GM06990 (cell line): Measurements from ENCODE around the gene UGT1A6.

Experiments used
- DNase-seq: peaks from one replicate; pipeline ENCODE4 v3.0.0-alpha.2; 2011; ENCODE audit not compliant: insufficient read length; ENCODE audit errors: extremely low read depth
- H3K27me3 ChIP-seq: replicated peaks from 2 replicates; pipeline ENCODE4 v1.6.0; 2011; ENCODE audit warnings: low read length; ENCODE audit not compliant: control insufficient read depth, insufficient read depth
- H3K36me3 ChIP-seq: 2 replicates; pipeline ENCODE4 v1.5.1; 2011; ENCODE audit warnings: low read length; ENCODE audit not compliant: control insufficient read depth, insufficient read depth
- H3K4me3 ChIP-seq: replicated peaks from 2 replicates; pipeline ENCODE4 v1.5.1; 2011; ENCODE audit warnings: low read depth, mild to moderate bottlenecking, control low read depth, low read length
- TF ChIP-seq, protein P1 (sequence below): IDR thresholded peaks from 2 replicates; pipeline ENCODE4 v1.5.1; 2011; ENCODE audit warnings: low read length, control low read depth, mild to moderate bottlenecking, inconsistent platforms; ENCODE audit not compliant: insufficient read depth, poor library complexity, severe bottlenecking

UGT1A6 gene

DNA sequence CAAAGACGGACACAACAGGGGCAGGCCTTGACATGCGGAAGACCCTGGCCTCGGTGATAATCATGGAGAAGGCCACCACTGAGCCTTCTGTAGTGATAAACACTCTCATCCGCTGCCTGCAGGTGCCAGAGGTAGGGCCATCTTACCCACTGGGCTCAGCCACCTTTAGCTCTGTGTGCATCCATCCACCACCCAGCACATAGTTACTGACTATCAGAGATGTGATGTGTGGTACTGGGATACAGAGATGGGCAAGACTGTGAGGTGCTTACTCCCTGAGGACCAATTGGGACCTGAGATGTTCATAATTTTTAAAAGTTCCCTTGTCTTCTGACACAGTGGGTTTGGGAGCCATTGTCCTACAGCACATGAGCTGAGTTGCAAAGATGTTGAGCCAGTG is 87.0 kb downstream of the UGT1A6 start:
- H3K4me3 ChIP-seq = no peak overlapping the region
- no peak for DNase-seq
- no peaks in the 10 kb centered on the region for H3K27me3 ChIP-seq
- TF ChIP-seq, protein P1, sequence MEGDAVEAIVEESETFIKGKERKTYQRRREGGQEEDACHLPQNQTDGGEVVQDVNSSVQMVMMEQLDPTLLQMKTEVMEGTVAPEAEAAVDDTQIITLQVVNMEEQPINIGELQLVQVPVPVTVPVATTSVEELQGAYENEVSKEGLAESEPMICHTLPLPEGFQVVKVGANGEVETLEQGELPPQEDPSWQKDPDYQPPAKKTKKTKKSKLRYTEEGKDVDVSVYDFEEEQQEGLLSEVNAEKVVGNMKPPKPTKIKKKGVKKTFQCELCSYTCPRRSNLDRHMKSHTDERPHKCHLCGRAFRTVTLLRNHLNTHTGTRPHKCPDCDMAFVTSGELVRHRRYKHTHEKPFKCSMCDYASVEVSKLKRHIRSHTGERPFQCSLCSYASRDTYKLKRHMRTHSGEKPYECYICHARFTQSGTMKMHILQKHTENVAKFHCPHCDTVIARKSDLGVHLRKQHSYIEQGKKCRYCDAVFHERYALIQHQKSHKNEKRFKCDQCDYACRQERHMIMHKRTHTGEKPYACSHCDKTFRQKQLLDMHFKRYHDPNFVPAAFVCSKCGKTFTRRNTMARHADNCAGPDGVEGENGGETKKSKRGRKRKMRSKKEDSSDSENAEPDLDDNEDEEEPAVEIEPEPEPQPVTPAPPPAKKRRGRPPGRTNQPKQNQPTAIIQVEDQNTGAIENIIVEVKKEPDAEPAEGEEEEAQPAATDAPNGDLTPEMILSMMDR = no peak
- no peaks in the 10 kb centered on the region for H3K36me3 ChIP-seq

- TF ChIP-seq, protein P1 = no peak
- no peak overlapping the region for H3K4me3 ChIP-seq
- no peak for DNase-seq
- no peaks in the 10 kb centered on the region for H3K27me3 ChIP-seq
- no peaks in the 10 kb centered on the region for H3K36me3 ChIP-seq
Observed at GRCh38 chr2:233780771-233781170, 88.1 kb downstream of the UGT1A6 start.

GRCh38 chr2:233789554-233789953 is 96.9 kb downstream of the UGT1A6 start:
- TF ChIP-seq, protein P1 = no peak
- no peaks in the 10 kb centered on the region for H3K27me3 ChIP-seq
- H3K36me3 ChIP-seq = no peaks in the 10 kb centered on the region
- no peak for DNase-seq
- no peak overlapping the region for H3K4me3 ChIP-seq

GRCh38 chr2:233791151-233791882 is 98.6 kb downstream of the UGT1A6 start:
- no peak for DNase-seq
- Histone ChIP-seq H3K27me3 (no peaks in the 10 kb centered on the region), H3K4me3 (no peak overlapping the region), H3K36me3 (no peaks in the 10 kb centered on the region)
- TF ChIP-seq, protein P1 = no peak

DNA sequence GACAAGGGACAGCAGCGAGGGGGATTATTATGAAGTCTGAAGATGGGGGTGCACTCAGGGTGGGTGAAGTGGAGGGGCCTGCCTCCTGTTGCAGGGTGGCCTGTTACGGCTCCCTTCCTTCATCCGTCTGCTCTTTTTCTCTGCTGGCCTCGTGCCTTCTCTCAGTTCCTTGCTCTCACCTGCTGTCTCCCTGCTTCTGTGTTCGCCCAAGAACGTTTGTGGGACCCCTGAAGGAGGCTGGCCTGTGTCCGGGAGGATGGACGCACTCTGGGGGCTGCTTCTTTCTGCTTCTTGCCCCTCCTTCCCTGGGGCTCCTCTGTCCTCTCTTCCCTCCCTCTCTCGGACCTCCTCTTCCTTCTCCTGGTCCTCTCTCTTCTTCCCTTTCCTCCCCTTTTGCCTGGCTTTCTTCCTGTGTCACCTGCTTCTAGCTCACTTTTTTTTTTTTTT is 99.2 kb downstream of the UGT1A6 start:
- TF ChIP-seq, protein P1 = no peak
- no peak for DNase-seq
- H3K27me3 ChIP-seq = no peaks in the 10 kb centered on the region; the same call in 1 of the 2 replicates
- no peaks in the 10 kb centered on the region for H3K36me3 ChIP-seq
- no peak overlapping the region for H3K4me3 ChIP-seq

- no peak overlapping the region for H3K4me3 ChIP-seq
- no peaks in the 10 kb centered on the region for H3K36me3 ChIP-seq
- no peaks in the 10 kb centered on the region; the same call in 1 of the 2 replicates for H3K27me3 ChIP-seq
- TF ChIP-seq, protein P1 = no peak
- no peak for DNase-seq
Observed at GRCh38 chr2:233792720-233793119, 100.0 kb downstream of the UGT1A6 start.
